Fibroblast of mammary gland (primary cell): ENCODE results near the gene MUC5B.
A peak's percentile ranks its signal among the peaks of the same experiment; 100 is the strongest.

ENCODE experiments used
- DNase-seq: peaks from one replicate; pipeline ENCODE4 v3.0.0-alpha.2; 2010; ENCODE audit warnings: low read depth
- H3K4me3 ChIP-seq: 2 replicates; pipeline ENCODE4 v1.5.1; 2011; ENCODE audit warnings: low read depth, mild to moderate bottlenecking, low read length, moderate library complexity; ENCODE audit not compliant: control insufficient read depth
- TF ChIP-seq, protein P1 (sequence below): conservative IDR thresholded peaks from 2 replicates; pipeline ENCODE4 v1.5.1; 2011; ENCODE audit warnings: low read depth, low read length, inconsistent platforms; ENCODE audit not compliant: control insufficient read depth, insufficient read depth

MUC5B gene

DNA sequence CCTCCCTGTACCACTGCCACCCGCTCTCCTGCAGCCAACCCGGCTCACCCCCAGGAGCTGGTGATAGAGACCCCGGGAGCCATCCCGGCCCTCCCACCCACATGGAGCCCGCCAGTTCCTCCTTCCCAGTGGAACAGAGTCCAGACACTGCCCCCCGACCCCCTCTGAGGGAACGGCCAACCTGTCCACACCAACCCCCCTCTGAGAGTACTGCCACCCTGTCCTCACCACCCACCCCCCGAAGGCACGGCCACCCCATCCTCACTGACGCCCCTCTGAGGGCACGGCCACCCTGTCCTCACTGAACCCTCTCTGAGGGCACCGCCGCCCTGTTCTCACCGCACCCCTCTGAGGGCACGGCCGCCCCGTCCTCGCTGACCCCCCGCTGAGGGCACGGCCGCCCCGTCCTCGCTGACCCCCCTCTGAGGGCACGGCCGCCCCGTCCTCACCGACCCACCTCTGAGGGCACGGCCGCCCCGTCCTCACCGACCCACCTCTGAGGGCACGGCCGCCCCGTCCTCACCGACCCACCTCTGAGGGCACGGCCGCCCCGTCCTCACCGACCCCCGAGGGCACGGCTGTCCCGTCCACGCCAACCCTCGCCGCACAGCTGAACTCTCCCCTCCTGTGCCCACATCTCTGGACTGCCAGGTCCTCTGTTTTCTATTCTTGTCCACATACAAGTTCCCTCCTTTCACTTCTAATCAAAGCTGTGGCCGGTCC, 68.6 kb downstream of the MUC5B start:
- no peak for DNase-seq
- TF ChIP-seq, protein P1, sequence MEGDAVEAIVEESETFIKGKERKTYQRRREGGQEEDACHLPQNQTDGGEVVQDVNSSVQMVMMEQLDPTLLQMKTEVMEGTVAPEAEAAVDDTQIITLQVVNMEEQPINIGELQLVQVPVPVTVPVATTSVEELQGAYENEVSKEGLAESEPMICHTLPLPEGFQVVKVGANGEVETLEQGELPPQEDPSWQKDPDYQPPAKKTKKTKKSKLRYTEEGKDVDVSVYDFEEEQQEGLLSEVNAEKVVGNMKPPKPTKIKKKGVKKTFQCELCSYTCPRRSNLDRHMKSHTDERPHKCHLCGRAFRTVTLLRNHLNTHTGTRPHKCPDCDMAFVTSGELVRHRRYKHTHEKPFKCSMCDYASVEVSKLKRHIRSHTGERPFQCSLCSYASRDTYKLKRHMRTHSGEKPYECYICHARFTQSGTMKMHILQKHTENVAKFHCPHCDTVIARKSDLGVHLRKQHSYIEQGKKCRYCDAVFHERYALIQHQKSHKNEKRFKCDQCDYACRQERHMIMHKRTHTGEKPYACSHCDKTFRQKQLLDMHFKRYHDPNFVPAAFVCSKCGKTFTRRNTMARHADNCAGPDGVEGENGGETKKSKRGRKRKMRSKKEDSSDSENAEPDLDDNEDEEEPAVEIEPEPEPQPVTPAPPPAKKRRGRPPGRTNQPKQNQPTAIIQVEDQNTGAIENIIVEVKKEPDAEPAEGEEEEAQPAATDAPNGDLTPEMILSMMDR = no peak
- no peak overlapping the region for H3K4me3 ChIP-seq

DNA sequence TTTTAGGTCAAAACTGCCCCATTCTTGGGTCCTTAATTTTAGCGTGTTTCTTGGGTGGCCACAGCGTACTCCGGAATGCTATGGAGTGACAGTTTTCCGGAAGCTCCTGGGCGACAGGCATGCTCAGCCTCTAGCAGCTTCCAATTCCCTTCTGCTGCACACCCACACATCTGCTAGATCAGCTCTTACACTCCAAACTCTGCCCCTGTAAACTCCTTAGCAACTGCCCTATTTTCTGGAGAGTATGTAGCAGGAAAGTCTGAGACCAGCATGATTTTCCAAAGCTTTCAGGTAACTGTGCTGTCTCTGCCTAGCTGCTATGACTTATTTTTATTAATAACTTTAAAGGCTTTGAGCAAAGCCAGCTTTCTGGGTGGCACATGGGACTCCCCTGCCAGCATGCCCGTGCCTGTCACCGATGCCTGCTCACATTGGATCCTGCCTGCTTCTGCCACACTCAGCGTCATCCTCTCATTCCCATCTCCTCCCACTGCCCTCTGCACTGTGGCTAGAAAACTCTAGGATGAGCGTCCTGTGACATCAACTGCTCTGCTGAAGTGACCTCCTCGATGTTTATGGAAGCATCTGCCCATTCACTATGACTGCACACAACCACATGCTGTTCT, 69.3 kb downstream of the MUC5B start:
- TF ChIP-seq, protein P1 = no peak
- H3K4me3 ChIP-seq = no peak overlapping the region
- no peak for DNase-seq

DNA sequence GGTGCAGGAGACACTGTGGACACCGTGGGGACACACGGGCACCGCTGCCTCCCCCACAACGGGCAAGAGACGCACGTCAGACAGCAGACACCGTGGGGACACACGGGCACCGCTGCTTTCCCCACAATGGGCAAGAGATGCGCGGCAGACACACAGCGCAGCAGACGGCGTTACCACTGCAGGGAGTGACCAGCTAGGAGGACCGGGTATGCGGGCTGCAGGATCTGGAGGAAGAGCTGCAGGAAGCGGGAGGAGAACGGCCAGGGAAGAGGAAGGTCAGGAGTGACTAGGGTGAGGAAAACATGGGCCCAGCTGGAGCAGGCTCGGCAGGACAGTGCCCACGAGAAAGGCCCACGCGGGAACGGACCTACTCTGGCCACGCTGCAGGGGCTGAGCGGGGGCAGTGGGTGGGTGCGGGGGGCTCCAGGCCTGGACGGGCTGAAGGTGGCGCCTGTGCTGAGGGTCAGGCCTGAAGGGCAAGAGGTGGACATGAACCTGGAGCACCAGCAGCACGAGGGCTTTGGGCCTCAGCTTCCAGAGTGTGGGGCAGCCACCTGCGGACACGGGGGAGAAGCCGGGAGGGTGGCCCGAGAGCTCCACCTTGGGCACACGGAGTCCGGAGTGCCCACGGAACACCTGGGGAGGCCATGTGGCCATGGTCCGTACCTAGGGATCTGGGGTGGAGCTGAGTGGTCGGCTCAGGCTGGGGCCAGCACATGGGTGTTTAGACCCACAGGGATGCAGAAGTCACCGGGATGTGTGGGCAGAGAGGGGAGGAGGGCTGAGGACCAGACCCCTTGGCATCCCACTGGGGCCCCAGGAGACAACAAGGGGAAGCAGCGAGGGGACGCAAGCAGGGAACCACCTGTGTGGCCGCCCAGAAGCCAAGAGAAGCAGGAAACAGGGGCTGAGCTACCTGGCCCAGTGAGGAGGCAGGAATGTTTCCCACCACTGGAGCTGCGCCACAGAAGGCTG, 70.1 kb downstream of the MUC5B start:
- DNase-seq = no peak
- TF ChIP-seq, protein P1 = no peak
- H3K4me3 ChIP-seq = no peak overlapping the region

DNA sequence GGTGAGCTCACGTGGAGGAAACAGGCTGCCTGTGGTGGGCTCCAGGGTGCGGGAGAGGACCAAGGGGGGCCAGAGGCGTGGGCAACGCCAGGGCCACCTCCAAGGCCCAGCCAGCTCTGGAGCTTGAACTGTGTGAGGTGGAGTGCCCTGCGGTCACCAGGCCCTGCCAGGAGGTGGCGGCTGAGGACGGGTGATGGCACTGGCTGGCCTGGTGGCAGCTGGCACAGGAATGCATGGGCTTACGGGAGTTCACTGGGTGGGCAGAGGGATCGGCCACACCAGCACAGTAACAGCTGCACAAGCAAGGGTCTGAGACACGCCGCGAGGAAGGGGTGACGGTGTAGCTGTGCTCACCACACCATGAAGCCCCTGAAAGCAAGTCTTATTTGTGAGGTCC, 70.8 kb downstream of the MUC5B start:
- no peak for DNase-seq
- no peak overlapping the region for H3K4me3 ChIP-seq
- TF ChIP-seq, protein P1 = peak; percentile 16

DNA sequence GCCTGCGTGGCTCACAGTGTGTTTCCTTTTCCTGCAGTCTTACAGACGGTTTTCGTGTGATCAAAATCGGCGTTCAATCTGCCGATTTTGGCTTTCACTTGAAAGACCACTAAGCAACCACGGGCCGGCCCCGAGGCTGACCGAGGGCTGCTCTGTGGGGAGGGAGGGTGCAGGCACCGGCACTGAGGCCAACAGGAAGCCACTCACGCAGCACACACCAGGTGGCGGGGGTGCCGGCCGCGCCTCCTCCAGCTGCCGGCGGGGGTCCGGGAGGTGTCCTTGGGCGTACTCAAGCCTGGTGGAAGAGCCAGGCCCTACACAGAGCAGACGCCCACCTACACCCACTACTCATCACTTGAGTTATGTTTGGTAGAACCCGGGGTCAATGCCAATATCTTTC, 72.2 kb downstream of the MUC5B start:
- no peak overlapping the region for H3K4me3 ChIP-seq
- DNase-seq = no peak
- TF ChIP-seq, protein P1 = no peak

DNA sequence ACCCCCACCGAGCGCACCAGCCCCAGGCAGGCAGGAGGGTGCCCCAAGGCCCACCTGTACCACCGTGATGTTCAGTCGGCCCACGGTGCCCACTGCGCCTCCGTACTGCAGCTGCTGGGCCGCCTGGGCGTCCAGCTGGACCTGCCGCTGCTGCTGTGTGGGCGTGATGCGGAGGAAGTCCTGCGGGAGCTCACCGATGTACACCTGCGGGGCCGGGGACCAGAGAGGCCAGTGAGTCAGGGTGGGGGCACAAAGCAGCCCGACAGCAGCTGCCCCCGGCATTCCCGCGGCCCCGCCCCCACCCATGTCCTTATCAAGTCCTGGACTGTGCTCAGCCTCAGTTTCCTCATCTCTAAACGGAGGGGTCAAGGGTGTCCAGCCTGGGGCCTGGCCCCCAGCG, 72.7 kb downstream of the MUC5B start:
- H3K4me3 ChIP-seq = no peak overlapping the region
- TF ChIP-seq, protein P1 = no peak
- DNase-seq = no peak
